ENCODE data around the gene DLG3.
"Not testable (repeated sequence)": the region's sequence is repeated elsewhere in the genome, so short reads cannot be mapped to it uniquely, and the experiment has no call there.

Gene DLG3

DNA sequence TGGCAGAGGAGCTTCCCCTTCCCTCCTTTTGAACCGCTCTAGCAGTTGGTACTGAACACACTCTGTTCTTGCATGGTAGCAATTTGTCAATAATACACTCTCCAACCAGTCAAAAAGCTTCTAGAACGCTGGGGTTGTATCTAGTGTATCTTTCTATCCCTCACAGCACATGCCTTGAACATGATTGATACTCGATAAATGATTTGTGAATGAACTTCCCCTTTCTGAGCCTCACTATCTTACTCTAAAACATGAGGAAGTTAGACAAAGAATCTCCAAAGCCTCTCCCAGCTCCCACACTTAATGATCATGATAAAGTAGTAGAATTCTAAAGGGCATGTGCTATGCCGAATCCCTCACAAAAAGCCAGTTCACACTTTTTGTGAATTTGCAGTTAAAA, 64.4 kb downstream of the DLG3 start:
- in situ Hi-C loops (cut with MboI; ENCODE audit: low sequenced_read_pairs), result no loop called here

DNA sequence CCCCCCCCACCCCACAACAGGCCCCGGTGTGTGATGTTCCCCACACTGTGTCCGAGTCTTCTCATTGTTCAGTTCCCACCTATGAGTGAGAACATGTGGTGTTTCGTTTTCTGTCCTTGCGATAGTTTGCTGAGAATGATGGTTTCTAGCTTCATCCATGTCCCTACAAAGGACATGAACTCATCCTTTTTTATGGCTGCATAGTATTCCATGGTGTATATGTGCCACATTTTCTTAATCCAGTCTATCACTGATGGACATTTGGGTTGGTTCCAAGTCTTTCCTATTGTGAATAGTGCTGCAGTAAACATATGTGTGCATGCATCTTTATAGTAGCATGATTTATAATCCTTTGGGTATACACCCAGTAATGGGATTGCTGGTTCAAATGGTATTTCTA, 70.6 kb downstream of the DLG3 start:
- in situ Hi-C loops (cut with MboI; ENCODE audit: low sequenced_read_pairs), result not testable (repeated sequence)

DNA sequence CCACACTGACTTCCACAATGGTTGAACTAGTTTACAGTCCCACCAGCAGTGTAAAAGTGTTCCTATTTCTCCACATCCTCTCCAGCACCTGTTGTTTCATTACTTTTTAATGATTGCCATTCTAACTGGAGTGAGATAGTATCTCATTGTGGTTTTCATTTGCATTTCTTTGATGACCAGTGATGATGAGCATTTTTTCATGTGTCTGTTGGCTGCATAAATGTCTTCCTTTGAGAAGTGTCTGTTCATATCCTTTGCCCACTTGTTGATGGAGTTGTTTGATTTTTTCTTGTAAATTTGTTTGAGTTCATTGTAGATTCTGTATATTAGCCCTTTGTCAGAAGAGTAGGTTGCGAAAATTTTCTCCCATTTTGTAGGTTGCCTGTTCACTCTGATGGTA, 71.1 kb downstream of the DLG3 start:
- in situ Hi-C loops (cut with MboI; ENCODE audit: low sequenced_read_pairs), result not testable (repeated sequence)

DNA sequence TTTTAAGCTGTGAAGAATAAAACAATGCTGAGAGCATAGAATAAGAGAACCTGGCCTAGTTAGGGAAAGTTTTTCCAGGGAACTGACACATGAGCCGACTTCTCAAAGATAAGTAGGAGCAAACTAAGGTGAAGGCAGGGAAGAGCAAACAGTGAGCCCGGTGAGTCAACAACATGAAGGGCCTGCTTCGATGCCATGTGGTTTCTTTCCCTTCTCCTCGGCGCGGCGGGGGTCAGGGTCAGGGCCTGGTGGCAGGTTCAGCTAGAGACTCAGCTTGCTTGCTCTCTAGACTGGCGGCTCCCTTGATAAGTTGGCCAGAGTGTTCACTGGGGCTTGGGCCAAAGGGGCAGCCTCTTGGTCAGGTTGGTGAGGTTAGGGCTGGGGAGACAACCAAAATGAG, 81.1 kb downstream of the DLG3 start:
- in situ Hi-C loops (cut with MboI; ENCODE audit: low sequenced_read_pairs), result no loop called here

DNA sequence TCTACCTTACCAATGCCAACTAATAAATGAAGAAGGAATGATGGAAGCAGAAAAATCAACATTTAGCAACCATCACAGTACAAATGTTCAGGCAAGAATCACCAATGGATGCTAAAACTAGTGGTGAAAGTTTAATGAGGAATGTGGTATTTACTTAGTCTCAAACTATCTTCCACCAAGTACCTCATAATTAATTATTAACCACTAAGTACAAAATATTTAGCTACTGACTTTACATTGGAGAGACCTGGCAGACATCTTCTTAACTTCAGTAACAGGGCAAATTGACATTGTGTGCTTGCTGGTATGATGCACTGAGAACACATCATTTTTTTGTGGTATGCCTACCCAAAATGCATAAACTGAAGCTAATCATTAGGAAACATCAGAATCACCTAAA, 82.4 kb downstream of the DLG3 start:
- in situ Hi-C loops (cut with MboI; ENCODE audit: low sequenced_read_pairs), result no loop called here

DNA sequence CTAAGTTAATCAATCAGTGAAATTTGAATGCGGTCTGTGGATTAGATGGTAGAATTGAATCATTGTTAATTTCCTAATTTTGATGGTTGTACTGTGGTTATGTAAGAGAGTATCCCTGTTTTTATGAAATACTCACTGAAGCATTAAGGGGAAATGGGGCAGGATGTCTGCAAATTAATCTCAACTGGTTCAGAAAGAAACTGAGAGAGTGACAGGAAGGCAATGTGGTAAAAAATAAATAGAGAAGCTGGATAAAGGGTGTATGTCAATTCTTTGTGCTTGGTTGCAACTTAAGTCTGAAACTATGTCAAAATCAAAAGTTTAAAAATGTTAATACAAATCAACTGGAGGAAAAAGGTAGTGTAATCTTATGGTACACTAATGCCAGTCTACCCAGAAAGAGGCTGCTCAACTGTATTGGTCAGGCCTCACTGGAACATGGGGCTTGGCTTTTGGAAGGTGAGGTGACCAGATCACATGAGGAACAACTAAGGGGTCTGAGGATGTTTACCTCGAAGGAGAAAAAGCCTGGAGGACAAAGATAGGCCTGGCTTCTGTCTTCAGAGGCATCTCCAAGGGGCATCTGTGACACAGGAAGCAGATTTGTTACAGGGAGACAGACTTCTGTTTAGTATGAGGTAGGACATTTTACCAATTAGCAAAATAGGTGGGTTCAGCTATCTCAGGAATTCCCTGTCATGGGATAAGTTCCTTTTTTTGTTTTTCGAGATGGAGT, 83.1 kb downstream of the DLG3 start:
- in situ Hi-C loops (cut with MboI; ENCODE audit: low sequenced_read_pairs), result no loop called here

DNA sequence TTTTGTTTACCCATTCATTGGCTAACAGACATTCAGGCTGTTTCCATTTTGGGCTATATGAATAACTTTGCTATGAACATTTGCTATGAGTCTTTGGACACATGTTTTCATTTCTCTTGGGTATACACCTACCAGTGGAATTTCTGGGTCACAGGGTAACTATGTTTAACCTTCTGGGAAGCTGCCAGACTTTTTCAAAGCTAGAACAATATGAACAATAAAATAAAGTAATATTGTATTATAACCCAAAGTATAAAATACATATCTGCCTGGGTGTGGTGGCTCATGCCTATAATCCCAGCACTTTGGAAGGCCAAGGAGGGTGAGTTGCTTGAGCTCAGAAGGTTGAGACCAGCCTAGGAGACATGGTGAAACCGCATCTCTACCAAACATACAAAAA, 90.6 kb downstream of the DLG3 start:
- in situ Hi-C loops (cut with MboI; ENCODE audit: low sequenced_read_pairs), result no loop called here

DNA sequence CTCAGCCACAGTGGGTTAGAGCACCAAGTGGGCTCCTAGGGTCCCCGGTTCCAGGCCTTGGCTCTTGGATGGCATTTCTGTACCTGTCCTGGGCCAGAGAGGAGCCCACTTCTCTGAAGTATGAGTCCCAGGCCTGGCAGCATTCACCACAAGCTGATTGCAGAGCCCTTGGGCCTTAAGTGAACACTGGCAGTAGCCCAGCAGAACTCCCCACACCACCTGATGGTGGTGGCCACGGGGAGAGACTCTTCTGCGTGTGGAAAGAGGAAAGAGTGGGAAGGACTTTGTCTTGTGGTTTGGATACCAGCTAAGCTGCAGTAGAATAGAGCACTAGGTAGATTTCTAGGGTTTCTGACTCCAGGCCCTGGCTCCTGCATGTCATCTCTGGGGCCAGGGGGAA, 104.8 kb downstream of the DLG3 start:
- in situ Hi-C loops (cut with MboI; ENCODE audit: low sequenced_read_pairs), result no loop called here

DNA sequence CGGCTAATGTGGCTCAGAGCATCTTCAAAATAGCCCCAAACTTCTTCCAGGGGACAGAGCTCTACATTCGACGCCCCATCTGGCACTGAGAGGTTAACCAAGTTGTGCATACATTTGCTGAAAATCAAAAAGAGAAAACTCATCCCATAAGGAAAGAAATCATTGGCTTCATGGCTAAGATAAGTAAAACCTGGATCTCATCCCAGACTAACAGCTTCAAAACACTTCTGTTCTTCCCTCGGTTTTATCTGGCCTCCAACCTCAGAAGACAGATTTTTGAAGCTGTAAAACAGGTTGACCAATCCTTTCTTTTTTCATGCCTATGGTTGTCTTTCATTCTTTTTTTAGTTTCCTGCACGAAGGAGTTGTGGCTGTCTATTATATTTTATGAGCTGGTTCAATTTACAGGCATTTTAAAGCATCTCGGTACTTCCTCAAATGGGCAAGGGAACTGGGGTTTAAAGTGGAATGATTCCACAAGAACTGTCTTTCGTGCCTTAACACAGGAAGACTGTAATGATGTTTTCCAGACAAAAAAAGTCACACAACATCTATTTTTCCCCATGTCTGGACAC, 107.6 kb downstream of the DLG3 start:
- in situ Hi-C loops (cut with MboI; ENCODE audit: low sequenced_read_pairs), result no loop called here

DNA sequence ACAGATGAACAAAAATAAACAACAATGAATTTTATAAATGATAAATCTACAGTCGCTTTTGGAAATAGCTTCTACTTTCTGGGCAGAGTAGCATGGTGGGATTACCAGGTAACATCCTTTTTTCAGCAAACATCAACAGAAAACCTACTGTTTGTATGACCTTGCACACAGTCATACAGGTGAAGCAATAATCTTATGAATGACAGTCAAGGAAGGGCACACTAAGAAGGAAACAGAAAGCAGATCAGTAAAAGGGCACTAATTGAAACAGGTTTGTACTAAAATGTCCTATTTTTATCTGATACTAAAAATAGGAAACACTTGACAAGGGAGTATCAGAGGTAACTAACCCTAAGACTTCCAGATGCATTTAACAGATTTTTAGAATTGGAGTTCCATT, 108.9 kb downstream of the DLG3 start:
- in situ Hi-C loops (cut with MboI; ENCODE audit: low sequenced_read_pairs), result no loop called here

DNA sequence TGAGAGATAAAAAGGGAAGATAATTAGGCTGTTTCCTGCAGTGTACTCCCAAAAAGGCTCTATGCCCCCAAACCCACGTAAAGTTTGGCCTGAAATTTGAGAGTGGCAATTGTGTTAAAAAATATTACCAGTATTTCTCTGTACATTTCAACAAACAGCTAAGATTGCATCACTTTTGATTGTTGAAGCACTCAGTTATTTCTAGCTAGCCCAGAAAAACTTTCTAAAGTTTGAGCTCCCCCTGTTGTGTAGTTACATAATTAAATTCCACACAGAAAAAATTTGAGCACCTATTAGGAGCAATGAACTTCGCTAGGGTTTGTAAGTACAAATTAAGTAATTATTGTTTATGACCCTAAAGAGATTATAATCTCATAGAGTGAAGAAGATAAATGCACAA, 109.4 kb downstream of the DLG3 start:
- in situ Hi-C loops (cut with MboI; ENCODE audit: low sequenced_read_pairs), result no loop called here

DNA sequence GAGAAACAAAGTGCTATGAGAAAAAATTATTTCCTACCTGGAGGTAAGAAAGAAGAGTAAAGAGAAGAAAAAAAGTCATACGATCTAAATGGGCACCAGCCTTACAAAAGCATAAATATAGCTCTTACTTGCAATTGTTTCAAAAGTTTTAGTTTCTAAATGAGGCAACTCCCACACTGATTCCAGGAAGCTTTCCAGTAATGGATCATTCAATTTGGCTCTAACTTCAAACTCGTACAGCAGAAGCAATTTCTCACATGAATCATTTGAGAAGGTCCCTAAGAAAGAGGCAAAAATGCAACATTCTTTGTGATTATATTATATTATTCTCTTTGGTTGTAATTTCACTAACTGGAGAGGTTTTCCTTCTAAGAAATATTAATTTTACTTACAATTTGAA, 109.9 kb downstream of the DLG3 start:
- in situ Hi-C loops (cut with MboI; ENCODE audit: low sequenced_read_pairs), result no loop called here

DNA sequence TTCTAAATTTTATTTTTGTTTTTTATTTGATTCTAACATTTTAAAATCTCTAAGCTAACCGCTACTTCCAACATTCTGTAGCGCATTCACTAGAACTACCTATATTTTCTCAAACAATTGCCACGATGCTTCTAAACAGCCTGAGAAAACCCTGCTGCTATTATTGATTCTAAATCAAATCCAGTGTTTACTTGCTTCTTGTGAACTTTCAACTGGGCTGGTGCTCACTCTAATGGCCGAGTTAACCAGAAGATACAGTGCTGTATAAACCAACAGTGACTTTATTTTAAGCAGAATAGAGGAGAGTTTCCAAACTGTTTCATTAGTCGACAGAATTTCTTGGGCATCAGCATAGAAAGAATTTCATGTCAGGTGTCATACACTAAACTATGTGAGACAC, 110.3 kb downstream of the DLG3 start:
- in situ Hi-C loops (cut with MboI; ENCODE audit: low sequenced_read_pairs), result no loop called here

Measured in hTERT RPE-1 (cell line).